SK-MEL-5 (cell line): ENCODE measurements around the gene SPOCK2. TPM values are rescaled to one million over a fixed set of nuclear protein-coding genes. Genes with fewer than 3 reads are reported as not detected.

Source experiments
- DNase-seq: peaks from one replicate; pipeline ENCODE4 v3.0.0-alpha.2; 2016; ENCODE audit warnings: low read depth, low spot score
- in situ Hi-C: cut with HindIII; loops from 2 replicates; pipeline ENCODE4 v1.10.0; 2016; ENCODE audit warnings: low sequenced_read_pairs, high pct_unique_total_duplicates, low pct_unique_long_range_greater_than_20kb
- total RNA-seq: library from RNA; depleted of rRNA; stranded (reverse); fragments of >200 nt; shearing (Covaris generic); gene quantifications from 2 replicates; pipeline ENCODE4 v1.2.3, GENCODE V29; 2014

Gene SPOCK2
- total RNA-seq, 1 experiment from 2014 or later, result 0.24 TPM

- in situ Hi-C loops, result no loop called here
- DNase-seq, result no peak
These were observed 20.8 kb downstream of the SPOCK2 start for GRCh38 chr10:72067463-72068125.

- in situ Hi-C loops, result no loop called here
- DNase-seq, result no peak
These were observed 21.8 kb downstream of the SPOCK2 start for GRCh38 chr10:72066318-72067284.

- in situ Hi-C loops, result no loop called here
- DNase-seq, result no peak
These were observed 22.8 kb downstream of the SPOCK2 start for GRCh38 chr10:72065439-72066025.

GRCh38 chr10:72063703-72064391 lies 24.5 kb downstream of the SPOCK2 start:
- in situ Hi-C loops, result no loop called here
- no peak for DNase-seq

GRCh38 chr10:72062832-72063702 lies 25.3 kb downstream of the SPOCK2 start:
- no peak for DNase-seq
- in situ Hi-C loops, result no loop called here

DNA sequence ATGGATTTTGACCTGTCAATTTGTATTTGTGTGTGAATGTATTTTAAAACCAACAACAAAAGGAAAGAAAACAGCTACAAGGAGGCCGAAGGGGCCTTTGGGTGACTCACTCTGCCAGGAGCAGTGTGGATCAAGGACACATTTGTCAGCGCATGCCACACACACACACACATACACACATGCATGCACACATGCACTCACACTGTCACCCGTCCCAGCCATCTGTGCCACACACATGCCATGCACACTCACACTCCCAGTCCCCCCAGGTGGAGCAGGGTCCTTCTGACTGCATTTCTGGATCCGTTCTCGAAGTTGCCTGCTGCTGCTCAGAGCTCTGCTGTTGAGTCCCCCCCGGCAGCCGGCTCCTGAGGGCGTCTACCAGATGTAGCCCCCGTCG lies 26.0 kb downstream of the SPOCK2 start:
- DNase-seq, result no peak
- in situ Hi-C loops, result no loop called here

DNA sequence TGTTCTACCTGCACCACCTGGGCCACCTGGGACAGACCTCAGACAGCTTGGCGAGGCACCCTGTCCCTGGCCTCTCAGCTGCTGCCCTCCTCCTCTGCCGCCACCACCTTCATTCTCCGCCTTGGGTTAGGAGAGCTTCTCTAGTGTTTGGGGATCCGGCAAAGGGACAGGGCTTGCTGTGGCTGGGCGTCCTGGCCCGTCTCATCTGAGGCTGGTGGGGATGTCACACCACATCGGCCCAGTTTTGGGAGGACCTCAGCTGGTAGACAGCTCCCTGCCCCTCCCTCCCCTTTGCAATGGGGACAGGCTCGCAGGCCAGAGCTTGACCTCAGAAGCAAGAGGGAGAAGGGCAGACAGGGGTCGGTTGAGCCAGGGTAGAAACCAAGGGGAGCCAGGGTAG lies 26.4 kb downstream of the SPOCK2 start:
- no peak for DNase-seq
- in situ Hi-C loops, result no loop called here

- in situ Hi-C loops, result no loop called here
These were observed 26.9 kb downstream of the SPOCK2 start for GRCh38 chr10:72061491-72061890.

GRCh38 chr10:72059843-72060822 lies 28.2 kb downstream of the SPOCK2 start:
- in situ Hi-C loops, result no loop called here
- no peak for DNase-seq

More at GRCh38 chr10:72061491-72061890, 26.9 kb downstream of the SPOCK2 start:
- DNase-seq, result no peak

- DNase-seq, result no peak
- in situ Hi-C loops, result no loop called here
These were observed 29.1 kb downstream of the SPOCK2 start for GRCh38 chr10:72058989-72059842.

GRCh38 chr10:72058347-72058898 lies 29.9 kb downstream of the SPOCK2 start:
- DNase-seq, result no peak
- in situ Hi-C loops, result no loop called here

GRCh38 chr10:72056932-72057751 lies 31.2 kb downstream of the SPOCK2 start:
- in situ Hi-C loops, result no loop called here
- no peak for DNase-seq

GRCh38 chr10:72056113-72056512 lies 32.2 kb downstream of the SPOCK2 start:
- in situ Hi-C loops, result no loop called here
- DNase-seq, result no peak

DNA sequence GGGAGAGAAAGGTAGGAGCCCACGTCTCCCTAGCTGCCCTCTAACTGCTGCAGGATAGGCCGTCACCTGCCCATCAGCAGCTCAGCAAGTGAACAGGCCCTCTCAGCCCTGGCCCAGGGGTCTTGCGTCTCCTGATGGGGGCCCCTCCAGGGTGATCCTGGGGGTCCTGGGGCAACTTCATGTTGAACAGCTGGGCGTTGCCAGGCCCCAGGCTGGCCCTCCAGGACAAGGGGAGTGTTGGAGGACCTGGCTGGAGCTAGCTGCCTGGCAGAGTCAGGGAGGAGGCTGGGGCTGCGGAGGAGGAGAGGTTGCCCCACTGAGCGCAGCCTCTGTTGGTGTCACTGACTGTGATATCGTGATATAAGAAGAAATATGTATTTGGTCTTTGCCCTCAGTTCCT lies 34.7 kb downstream of the SPOCK2 start:
- no peak for DNase-seq

More for the DNA sequence above, 34.7 kb downstream of the SPOCK2 start:
- in situ Hi-C loops, result no loop called here
